Measurements from ENCODE around the gene AMMECR1. TPM values are rescaled to one million over a fixed set of nuclear protein-coding genes. Genes with fewer than 3 reads are reported as not detected.

AMMECR1 gene
- total RNA-seq, 2 donors from 2014 or later, result 3.7 to 4.8 TPM

- Histone ChIP-seq H3K4me3 (no peak overlapping the region), H3K27ac (no peak overlapping the region), H3K9me3 (no peaks in the 10 kb centered on the region), H3K27me3 (replicated peaks; ENCODE audit: insufficient read depth) (no peaks in the 10 kb centered on the region), H3K4me1 (replicated peaks) (no peaks in the 10 kb centered on the region), H3K36me3 (no peaks in the 10 kb centered on the region)
- DNase-seq (ENCODE audit: low spot score), result no peak
- TF ChIP-seq POLR2A (IDR thresholded peaks at IDR 0.05) (no peak), CTCF (IDR thresholded peaks at IDR 0.05) (no peak), POLR2AphosphoS5 (IDR thresholded peaks at IDR 0.05) (no peak)
- intact Hi-C loops (cut with DNase I), result no loop called here
Observed at GRCh38 chrX:110304884-110305283, 13.0 kb downstream of the AMMECR1 start.

- DNase-seq (ENCODE audit: low spot score), result no peak
- H3K4me3 ChIP-seq, result no peak overlapping the region
- no peaks in the 10 kb centered on the region for H3K36me3 ChIP-seq
- H3K9me3 ChIP-seq, result no peaks in the 10 kb centered on the region
- TF ChIP-seq POLR2AphosphoS5 (IDR thresholded peaks at IDR 0.05), result no peak
- TF ChIP-seq CTCF (IDR thresholded peaks at IDR 0.05), result no peak
- TF ChIP-seq POLR2A (IDR thresholded peaks at IDR 0.05), result no peak
- WGBS, result 100% methylated on average over 1 of the region's 1 CpG
- H3K27me3 ChIP-seq (replicated peaks; ENCODE audit: insufficient read depth), result no peaks in the 10 kb centered on the region
- no peaks in the 10 kb centered on the region for H3K4me1 ChIP-seq (replicated peaks)
- intact Hi-C loops (cut with DNase I), result no loop called here
- H3K27ac ChIP-seq, result no peak overlapping the region
Observed at GRCh38 chrX:110304371-110304770, 13.5 kb downstream of the AMMECR1 start.

GRCh38 chrX:110302975-110303374, 14.9 kb downstream of the AMMECR1 start:
- no peak for DNase-seq (ENCODE audit: low spot score)
- no peaks in the 10 kb centered on the region for H3K9me3 ChIP-seq
- H3K4me1 ChIP-seq (replicated peaks), result no peaks in the 10 kb centered on the region
- WGBS, result 92% methylated on average over 3 of the region's 3 CpGs
- no peaks in the 10 kb centered on the region for H3K27me3 ChIP-seq (replicated peaks; ENCODE audit: insufficient read depth)
- H3K36me3 ChIP-seq, result no peaks in the 10 kb centered on the region
- no peak overlapping the region for H3K27ac ChIP-seq
- intact Hi-C loops (cut with DNase I), result no loop called here
- TF ChIP-seq POLR2AphosphoS5 (IDR thresholded peaks at IDR 0.05) (no peak), POLR2A (IDR thresholded peaks at IDR 0.05) (no peak), CTCF (IDR thresholded peaks at IDR 0.05) (no peak)
- H3K4me3 ChIP-seq, result no peak overlapping the region

- no peaks in the 10 kb centered on the region for H3K4me1 ChIP-seq (replicated peaks)
- no peak for DNase-seq (ENCODE audit: low spot score)
- H3K27ac ChIP-seq, result no peak overlapping the region
- WGBS, result 100% methylated on average over 1 of the region's 1 CpG
- no peaks in the 10 kb centered on the region for H3K36me3 ChIP-seq
- H3K4me3 ChIP-seq, result no peak overlapping the region
- intact Hi-C loops (cut with DNase I), result no loop called here
- no peak for TF ChIP-seq POLR2A (IDR thresholded peaks at IDR 0.05)
- TF ChIP-seq CTCF (IDR thresholded peaks at IDR 0.05), result no peak
- no peak for TF ChIP-seq POLR2AphosphoS5 (IDR thresholded peaks at IDR 0.05)
- no peaks in the 10 kb centered on the region for H3K27me3 ChIP-seq (replicated peaks; ENCODE audit: insufficient read depth)
- no peaks in the 10 kb centered on the region for H3K9me3 ChIP-seq
Observed at GRCh38 chrX:110301194-110301593, 16.7 kb downstream of the AMMECR1 start.

- no peak overlapping the region for H3K27ac ChIP-seq
- no peaks in the 10 kb centered on the region for H3K4me1 ChIP-seq (replicated peaks)
- intact Hi-C loops (cut with DNase I), result no loop called here
- H3K27me3 ChIP-seq (replicated peaks; ENCODE audit: insufficient read depth), result no peaks in the 10 kb centered on the region
- no peak for DNase-seq (ENCODE audit: low spot score)
- no peak for TF ChIP-seq CTCF (IDR thresholded peaks at IDR 0.05)
- no peak for TF ChIP-seq POLR2A (IDR thresholded peaks at IDR 0.05)
- no peak for TF ChIP-seq POLR2AphosphoS5 (IDR thresholded peaks at IDR 0.05)
- WGBS, result 89% methylated on average over 2 of the region's 2 CpGs
- H3K4me3 ChIP-seq, result no peak overlapping the region
- no peaks in the 10 kb centered on the region for H3K36me3 ChIP-seq
- H3K9me3 ChIP-seq, result no peaks in the 10 kb centered on the region
Observed at GRCh38 chrX:110294087-110294486, 23.8 kb downstream of the AMMECR1 start.

Data from prostate gland (tissue), 2 donors.